ENCODE data around the gene NRXN3. TPM values are rescaled to one million over a fixed set of nuclear protein-coding genes. Genes with fewer than 3 reads are reported as not detected.

Gene NRXN3
- total RNA-seq: 1 to 10 TPM in 2 of 4 donors, under 1 TPM in 2; 0.56 to 1.6 (median 1.1) TPM

- H3K4me1 ChIP-seq: no peaks in the 10 kb centered on the region
- DNase-seq: peak; percentile 17 to 23
- 1 to 4% methylated on average over 7 of the region's 7 CpGs for WGBS, 2 donors
- intact Hi-C loops (cut with DNase I): no loop called here
- H3K27me3 ChIP-seq: no peaks in the 10 kb centered on the region
- H3K36me3 ChIP-seq: no peaks in the 10 kb centered on the region
- no peaks in the 10 kb centered on the region for H3K9me3 ChIP-seq
- H3K27ac ChIP-seq: no peak within 1 kb of the TSS
- no peak for TF ChIP-seq CTCF (IDR thresholded peaks at IDR 0.05)
- TF ChIP-seq POLR2A (IDR thresholded peaks at IDR 0.05): no peak
- H3K4me3 ChIP-seq (replicated peaks in 1 of 3): no peak within 1 kb of the TSS
These were observed at the start of gene NRXN3 for GRCh38 chr14:78170203-78170602. Gene NRXN3 (plus strand): TSS chr14:78170373. CDS start chr14:78243094, 72,721 bp downstream.

GRCh38 chr14:78122436-78122835 lies 47.7 kb upstream of the NRXN3 start:
- DNase-seq: no peak
- Histone ChIP-seq H3K27ac (no peak overlapping the region), H3K36me3 (no peaks in the 10 kb centered on the region), H3K4me3 (replicated peaks in 1 of 3) (no peak overlapping the region), H3K27me3 (no peaks in the 10 kb centered on the region), H3K9me3 (no peaks in the 10 kb centered on the region), H3K4me1 (no peaks in the 10 kb centered on the region)
- intact Hi-C loops (cut with DNase I): no loop called here
- TF ChIP-seq POLR2A (IDR thresholded peaks at IDR 0.05): no peak
- TF ChIP-seq CTCF (IDR thresholded peaks at IDR 0.05): no peak
- 77 to 78% methylated on average over 5 of the region's 5 CpGs for WGBS, 2 donors

GRCh38 chr14:78123650-78124253 lies 46.4 kb upstream of the NRXN3 start:
- WGBS, 2 donors: 83 to 94% methylated on average over 2 of the region's 2 CpGs
- no peaks in the 10 kb centered on the region for H3K9me3 ChIP-seq

GRCh38 chr14:78127961-78128360 lies 42.2 kb upstream of the NRXN3 start:
- intact Hi-C loops (cut with DNase I): no loop called here

More at GRCh38 chr14:78123650-78124253, 46.4 kb upstream of the NRXN3 start:
- Histone ChIP-seq H3K27ac (no peak overlapping the region), H3K36me3 (no peaks in the 10 kb centered on the region), H3K4me1 (no peaks in the 10 kb centered on the region), H3K27me3 (no peaks in the 10 kb centered on the region), H3K4me3 (replicated peaks in 1 of 3) (no peak overlapping the region)
- TF ChIP-seq CTCF (IDR thresholded peaks at IDR 0.05) (no peak), POLR2A (IDR thresholded peaks at IDR 0.05) (no peak)
- DNase-seq: no peak
- intact Hi-C loops (cut with DNase I): no loop called here

More at GRCh38 chr14:78127961-78128360, 42.2 kb upstream of the NRXN3 start:
- H3K4me1 ChIP-seq: no peaks in the 10 kb centered on the region
- 81 to 85% methylated on average over 9 of the region's 9 CpGs for WGBS, 2 donors
- H3K9me3 ChIP-seq: no peaks in the 10 kb centered on the region
- no peaks in the 10 kb centered on the region for H3K27me3 ChIP-seq
- H3K27ac ChIP-seq: no peak overlapping the region
- TF ChIP-seq POLR2A (IDR thresholded peaks at IDR 0.05): no peak
- no peak for TF ChIP-seq CTCF (IDR thresholded peaks at IDR 0.05)
- DNase-seq: no peak
- H3K4me3 ChIP-seq (replicated peaks in 1 of 3): no peak overlapping the region
- H3K36me3 ChIP-seq: no peaks in the 10 kb centered on the region
